H1 (cell line): ENCODE measurements around the gene B4GALT5. TPM values are rescaled to one million over a fixed set of nuclear protein-coding genes. Genes with fewer than 3 reads are reported as not detected.

Experiments used
- CTCF ChIA-PET: fragments of 300-600 bp; sonication (Branson Sonifier 250); formaldehyde crosslinking; loops from one replicate; lab custom pipeline; 2021; ENCODE audit not compliant: partially characterized antibody; lab: Charles Lee
- POLR2A ChIA-PET: fragments of 300-600 bp; sonication (Branson Sonifier 250); formaldehyde crosslinking; loops from one replicate; lab custom pipeline; 2021; ENCODE audit warnings: inconsistent platforms; ENCODE audit not compliant: partially characterized antibody; lab: Charles Lee
- DNase-seq, 2 experiments: peaks; one replicate each; pipeline versions ENCODE4 v3.0.0 to v3.0.0-alpha.2; 2010 to 2022; ENCODE audit warnings: low spot score in 2 of 2, low read depth in 1 of 2, mixed read lengths in 1 of 2
- FAIRE-seq: peaks from 2 replicates; lab custom pipeline; 2011; peaks lifted over from hg19 to GRCh38; lab: Jason Lieb, UNC
- H2AFZ ChIP-seq: 2 replicates; pipeline ENCODE4 v1.8.1; 2012; ENCODE audit warnings: low read length, inconsistent platforms
- H2AK5ac ChIP-seq: 2 replicates; pipeline ENCODE4 v1.6.1; 2013; ENCODE audit warnings: low read depth, low read length
- H2BK120ac ChIP-seq: replicated peaks from 2 replicates; pipeline ENCODE3; 2013; ENCODE audit warnings: low read depth, low read length, inconsistent platforms
- H2BK12ac ChIP-seq: 2 replicates; pipeline ENCODE4 v1.6.1; 2013; ENCODE audit warnings: low read depth, low read length
- H2BK15ac ChIP-seq: 2 replicates; pipeline ENCODE4 v1.6.1; 2013; ENCODE audit warnings: low read length
- H2BK20ac ChIP-seq: 2 replicates; pipeline ENCODE4 v1.6.1; 2013; ENCODE audit warnings: low read length
- H2BK5ac ChIP-seq: 2 replicates; pipeline ENCODE4 v1.6.1; 2013; ENCODE audit warnings: low read depth, low read length
- H3K14ac ChIP-seq: 2 replicates; pipeline ENCODE4 v1.6.1; 2013; ENCODE audit warnings: inconsistent platforms; ENCODE audit not compliant: insufficient read length
- H3K18ac ChIP-seq: 2 replicates; pipeline ENCODE4 v1.6.1; 2013; ENCODE audit warnings: low read length; ENCODE audit errors: extremely low read depth
- H3K23ac ChIP-seq: 2 replicates; pipeline ENCODE4 v1.6.1; 2013; ENCODE audit warnings: inconsistent platforms; ENCODE audit not compliant: insufficient read length
- H3K23me2 ChIP-seq: 2 replicates; pipeline ENCODE4 v1.6.1; 2013; ENCODE audit warnings: low read depth, low read length
- H3K27ac ChIP-seq: 2 replicates; pipeline ENCODE4 v1.6.1; 2011; ENCODE audit warnings: low read depth, low read length, inconsistent platforms
- H3K27me3 ChIP-seq, 4 experiments: replicated peaks in 1 of 4; 1 replicate in 1 of 4; 2 replicates in 3 of 4; pipeline versions ENCODE4 v1.6.1 to v1.8.1; 2011 to 2013; ENCODE audit warnings: low read length in 3 of 4, mild to moderate bottlenecking in 3 of 4, inconsistent platforms in 2 of 4, mixed read lengths in 2 of 4, moderate library complexity in 1 of 4; ENCODE audit not compliant: control insufficient read depth in 3 of 4, insufficient read depth in 3 of 4; ENCODE audit errors: extremely low read depth in 1 of 4
- H3K36me3 ChIP-seq, 4 experiments: 2 replicates each; pipeline versions ENCODE4 v1.6.1 to v1.8.1; 2011 to 2013; ENCODE audit warnings: mild to moderate bottlenecking in 4 of 4, low read length in 3 of 4, moderate library complexity in 2 of 4, control low read depth in 1 of 4, inconsistent platforms in 1 of 4; ENCODE audit not compliant: insufficient read depth in 4 of 4, control insufficient read depth in 2 of 4
- H3K4ac ChIP-seq: replicated peaks from 2 replicates; pipeline ENCODE3; 2013; ENCODE audit warnings: low read length, low read depth, mixed read lengths, inconsistent platforms; ENCODE audit not compliant: insufficient read length
- H3K4me1 ChIP-seq, 4 experiments: replicated peaks in 1 of 4; 1 replicate in 1 of 4; 2 replicates in 3 of 4; pipeline versions ENCODE4 v1.6.1 to v1.8.1; 2011 to 2013; ENCODE audit warnings: low read length in 3 of 4, inconsistent platforms in 2 of 4, mixed read lengths in 1 of 4; ENCODE audit not compliant: insufficient read depth in 4 of 4, control insufficient read depth in 3 of 4
- H3K4me2 ChIP-seq, 2 experiments: 2 replicates each; pipeline versions ENCODE4 v1.6.1 to v1.8.1; 2011 to 2013; ENCODE audit warnings: low read depth in 2 of 2, low read length in 2 of 2, control low read depth in 1 of 2, inconsistent platforms in 1 of 2, mild to moderate bottlenecking in 1 of 2; ENCODE audit not compliant: insufficient read depth in 1 of 2
- H3K4me3 ChIP-seq, 4 experiments: fragments of 200-600, 300-600 bp in 1 of 4; sonication (generic), shearing (Covaris generic), sonication (Bioruptor Twin) in 1 of 4; 2 replicates each; pipeline versions ENCODE4 v1.5.1 to v1.8.1; 2011 to 2016; ENCODE audit warnings: low read length in 4 of 4, low read depth in 3 of 4, control low read depth in 2 of 4, inconsistent platforms in 2 of 4, mild to moderate bottlenecking in 2 of 4, mixed read lengths in 1 of 4, moderate library complexity in 1 of 4; ENCODE audit not compliant: insufficient read depth in 2 of 4; ENCODE audit errors: extremely low read depth in 1 of 4
- H3K56ac ChIP-seq: replicated peaks from 2 replicates; pipeline ENCODE3; 2013; ENCODE audit warnings: low read depth, mild to moderate bottlenecking, mixed read lengths, low read length, inconsistent platforms; ENCODE audit not compliant: insufficient read length
- H3K79me1 ChIP-seq: 2 replicates; pipeline ENCODE4 v1.6.1; 2013; ENCODE audit warnings: low read depth, low read length, control low read depth
- H3K79me2 ChIP-seq, 2 experiments: 2 replicates each; pipeline versions ENCODE4 v1.6.1 to v1.8.1; 2012 to 2013; ENCODE audit warnings: low read length in 2 of 2, mild to moderate bottlenecking in 2 of 2, inconsistent platforms in 1 of 2; ENCODE audit not compliant: insufficient read depth in 2 of 2, control insufficient read depth in 1 of 2
- H3K9ac ChIP-seq, 4 experiments: replicated peaks in 1 of 4; 1 replicate in 1 of 4; 2 replicates in 3 of 4; pipeline versions ENCODE4 v1.6.1 to v1.8.1; 2011 to 2013; ENCODE audit warnings: low read depth in 3 of 4, low read length in 3 of 4, control low read depth in 2 of 4, mild to moderate bottlenecking in 2 of 4, moderate library complexity in 2 of 4, inconsistent platforms in 1 of 4; ENCODE audit errors: extremely low read depth in 1 of 4
- H3K9me3 ChIP-seq, 2 experiments: 2 replicates each; pipeline versions ENCODE4 v1.6.1 to v1.8.1; 2012 to 2013; ENCODE audit warnings: mild to moderate bottlenecking in 2 of 2, moderate library complexity in 2 of 2, control low read depth in 1 of 2, inconsistent platforms in 1 of 2, low read depth in 1 of 2, low read length in 1 of 2, mixed read lengths in 1 of 2; ENCODE audit not compliant: insufficient read depth in 2 of 2
- H4K20me1 ChIP-seq, 2 experiments: replicated peaks in 1 of 2; 2 replicates each; pipeline versions ENCODE3 to v1.8.1; 2011 to 2013; ENCODE audit warnings: inconsistent platforms in 2 of 2, low read length in 2 of 2, mild to moderate bottlenecking in 1 of 2; ENCODE audit not compliant: insufficient read depth in 2 of 2, control insufficient read depth in 1 of 2
- H4K5ac ChIP-seq: 2 replicates; pipeline ENCODE4 v1.6.1; 2013; ENCODE audit warnings: low read length, low read depth, mixed read lengths, inconsistent platforms; ENCODE audit not compliant: insufficient read length
- H4K8ac ChIP-seq: 2 replicates; pipeline ENCODE4 v1.8.0; 2013; ENCODE audit warnings: mild to moderate bottlenecking, moderate library complexity, low read length, inconsistent platforms; ENCODE audit not compliant: insufficient read depth; ENCODE audit errors: extremely low read depth
- H4K91ac ChIP-seq: replicated peaks from 2 replicates; pipeline ENCODE3; 2013; ENCODE audit warnings: low read length, mixed read lengths, inconsistent platforms; ENCODE audit not compliant: insufficient read length
- CBX5 ChIP-seq: fragments of 300-800, 300-1000 bp; sonication (generic); IDR thresholded peaks from 2 replicates; pipeline ENCODE4 v1.7.1; 2016; ENCODE audit warnings: antibody characterized with exemption, low read length, low read depth
- CREB1 ChIP-seq: IDR thresholded peaks from 2 replicates; pipeline ENCODE4 v1.6.1; 2012; ENCODE audit warnings: inconsistent platforms
- JUND ChIP-seq: IDR thresholded peaks from 2 replicates; pipeline ENCODE4 v1.6.1; 2011; ENCODE audit warnings: mild to moderate bottlenecking, improper control_type of control experiment, low read length
- MAFK ChIP-seq: IDR thresholded peaks from 2 replicates; pipeline ENCODE4 v1.6.1; 2012; ENCODE audit warnings: low read depth, mild to moderate bottlenecking, improper control_type of control experiment, low read length
- SIRT6 ChIP-seq: IDR thresholded peaks from one replicate; pipeline ENCODE4 v1.7.1; 2012; ENCODE audit warnings: low read length, inconsistent platforms
- SRF ChIP-seq: IDR thresholded peaks from 2 replicates; pipeline ENCODE4 v1.6.1; 2011; ENCODE audit warnings: mild to moderate bottlenecking, low read depth, low read length, moderate library complexity
- ZNF274 ChIP-seq: IDR thresholded peaks from 2 replicates; pipeline ENCODE4 v1.7.0; 2012; ENCODE audit warnings: low read length, borderline replicate concordance; ENCODE audit errors: extremely low read depth
- WGBS, 2 experiments: shearing (Covaris generic) in 1 of 2; methylation state at CpG; one replicate each; pipeline versions ENCODE4 v1.1.6 to v1.1.7; 2013 to 2015; ENCODE audit warnings: low lambda C conversion rate in 2 of 2, mixed read lengths in 2 of 2, inconsistent platforms in 1 of 2, low coverage in 1 of 2, missing lambda C conversion rate in 1 of 2; ENCODE audit not compliant: insufficient replicate concordance in 2 of 2, insufficient coverage in 1 of 2, insufficient read length in 1 of 2; ENCODE audit errors: extremely low coverage in 1 of 2, missing lambda C conversion rate in 1 of 2; 5-methylcytosine and 5-hydroxymethylcytosine counted together
- polyA plus RNA-seq, 7 experiments: library from polyadenylated mRNA; depleted of rRNA in 3 of 7; stranded (reverse) in 5 of 7; unstranded in 2 of 7; fragments of >200 nt in 5 of 7; fragments of 200-250 nt in 2 of 7; gene quantifications; 1 replicate in 5 of 7; 2 replicates in 1 of 7; 4 replicates in 1 of 7; pipeline versions ENCODE4 v1.2.1 to v1.2.3, GENCODE V29; 2011 to 2013; ENCODE audit warnings: missing spikeins in 2 of 7, mixed read lengths in 2 of 7
- total RNA-seq: library from RNA; stranded (reverse); fragmentation: NEBNext Ultra II Directional; extraction: Animal tissue kit (Norgen Biotek cat#: 25700); gene quantifications from 2 replicates; pipeline ENCODE4 v1.2.1, GENCODE V29; 2021
- TF ChIP-seq, protein P1 (sequence below), 3 experiments: IDR thresholded peaks; 1 replicate in 2 of 3; 2 replicates in 1 of 3; pipeline versions ENCODE4 v1.5.1 to v1.6.1; 2011; ENCODE audit warnings: low read length in 3 of 3, mild to moderate bottlenecking in 3 of 3, inconsistent platforms in 2 of 3, low read depth in 1 of 3, moderate library complexity in 1 of 3; ENCODE audit not compliant: insufficient read depth in 1 of 3; ENCODE audit errors: control extremely low read depth in 1 of 3

Gene B4GALT5
- total and polyA plus RNA-seq, 2 of the 8 experiments (the other 6 are each of a cell fraction or from before 2014, with no cell fraction given), result 46.5 to 75.4 TPM

DNA sequence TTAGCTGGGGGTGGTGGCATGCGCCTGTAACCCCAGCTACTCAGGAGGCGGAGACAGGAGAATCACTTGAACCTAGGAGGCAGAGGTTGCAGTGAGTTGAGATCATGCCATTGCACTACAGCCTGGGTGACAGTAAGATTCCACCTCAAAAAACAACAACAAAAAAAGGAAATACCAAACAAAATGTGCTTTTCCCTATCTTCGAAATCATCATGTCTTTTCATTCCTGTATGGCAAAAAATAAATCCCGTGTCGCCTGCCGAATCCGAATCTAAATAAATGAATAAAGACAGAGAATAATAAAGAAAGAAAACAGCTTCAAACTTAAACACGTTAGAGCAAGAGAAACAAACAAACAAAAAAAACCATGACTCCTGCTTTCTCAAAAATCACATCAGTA lies 11.8 kb downstream of the B4GALT5 start:
- Histone ChIP-seq H2AK5ac (no peak overlapping the region), H3K36me3 (no peaks in the 10 kb centered on the region), H3K79me2 (peaks cover 52 to 98% of the 10 kb centered on the region in 2 experiments), H4K8ac (no peak overlapping the region), H3K23me2 (no peaks in the 10 kb centered on the region), H2BK5ac (no peak overlapping the region), H4K91ac (no peak overlapping the region), H3K27ac (no peak overlapping the region), H3K4me2 (no peak overlapping the region), H3K23ac (no peak overlapping the region), H4K20me1 (peaks cover 22 to 36% of the 10 kb centered on the region in 2 experiments)
- DNase-seq, result no peak
- TF ChIP-seq CBX5 (no peak), SIRT6 (no peak), MAFK (no peak), SRF (no peak), CREB1 (no peak), JUND (no peak), ZNF274 (no peak)
- TF ChIP-seq, protein P1, sequence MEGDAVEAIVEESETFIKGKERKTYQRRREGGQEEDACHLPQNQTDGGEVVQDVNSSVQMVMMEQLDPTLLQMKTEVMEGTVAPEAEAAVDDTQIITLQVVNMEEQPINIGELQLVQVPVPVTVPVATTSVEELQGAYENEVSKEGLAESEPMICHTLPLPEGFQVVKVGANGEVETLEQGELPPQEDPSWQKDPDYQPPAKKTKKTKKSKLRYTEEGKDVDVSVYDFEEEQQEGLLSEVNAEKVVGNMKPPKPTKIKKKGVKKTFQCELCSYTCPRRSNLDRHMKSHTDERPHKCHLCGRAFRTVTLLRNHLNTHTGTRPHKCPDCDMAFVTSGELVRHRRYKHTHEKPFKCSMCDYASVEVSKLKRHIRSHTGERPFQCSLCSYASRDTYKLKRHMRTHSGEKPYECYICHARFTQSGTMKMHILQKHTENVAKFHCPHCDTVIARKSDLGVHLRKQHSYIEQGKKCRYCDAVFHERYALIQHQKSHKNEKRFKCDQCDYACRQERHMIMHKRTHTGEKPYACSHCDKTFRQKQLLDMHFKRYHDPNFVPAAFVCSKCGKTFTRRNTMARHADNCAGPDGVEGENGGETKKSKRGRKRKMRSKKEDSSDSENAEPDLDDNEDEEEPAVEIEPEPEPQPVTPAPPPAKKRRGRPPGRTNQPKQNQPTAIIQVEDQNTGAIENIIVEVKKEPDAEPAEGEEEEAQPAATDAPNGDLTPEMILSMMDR (IDR thresholded peaks at IDR 0.05; ENCODE audit: control extremely low read depth in 1 of 3, insufficient read depth in 1 of 3, low read depth in 1 of 3, low read length in 3 of 3), result no peak
- TF ChIP-seq, all 59 proteins: peak for 0
- 85% methylated on average over 8 of the region's 8 CpGs; no CpG with 5 or more reads in 1 of the 2 experiments for WGBS, 2 experiments
- FAIRE-seq, result no peak
- Histone ChIP-seq H2BK12ac (no peak overlapping the region), H3K79me1 (no peaks in the 10 kb centered on the region), H2BK120ac (no peak overlapping the region), H4K5ac (no peak overlapping the region), H3K9me3 (no peaks in the 10 kb centered on the region), H3K56ac (no peak overlapping the region), H3K4ac (no peak overlapping the region), H3K4me3 (no peak overlapping the region), H2BK20ac (no peak overlapping the region), H2BK15ac (no peak overlapping the region), H3K27me3 (no peaks in the 10 kb centered on the region), H2AFZ (no peak overlapping the region), H3K4me1 (peaks cover 2 to 17% (median 9%) of the 10 kb centered on the region in 4 experiments; a peak in 6 of 7 replicates), H3K14ac (no peak overlapping the region), H3K18ac (no peak overlapping the region), H3K9ac (no peak overlapping the region)
- POLR2A ChIA-PET, result interaction anchor here (1.4 kb wide), 1 partner anchor 11 kb away, joined by 3 read pairs; no protein-coding TSS in a partner anchor
- CTCF ChIA-PET, result interaction anchor here (0.6 to 1.7 kb wide), 3 partner anchors 18 to 91 kb away, joined by 3 to 5 read pairs (median 4); no protein-coding TSS in a partner anchor
